ENCODE measurements around the gene DNAH14.
"Not testable (repeated sequence)": the region's sequence is repeated elsewhere in the genome, so short reads cannot be mapped to it uniquely, and the experiment has no call there.

The DNAH14 gene

GRCh38 chr1:224981922-224982354 lies 52.5 kb downstream of the DNAH14 start:
- H3K9me3 ChIP-seq (ENCODE audit: low read length); H3K4me1 ChIP-seq (ENCODE audit: insufficient read depth, low read length); H3K27me3 ChIP-seq (ENCODE audit: insufficient read depth, low read length); H2AFZ ChIP-seq (ENCODE audit: low read depth, low read length); H3K4me3 ChIP-seq (ENCODE audit: low read length); H3K36me3 ChIP-seq (ENCODE audit: insufficient read depth, low read length): not testable (repeated sequence)

GRCh38 chr1:224988042-224988441 lies 58.6 kb downstream of the DNAH14 start:
- Histone ChIP-seq H3K27me3 (ENCODE audit: insufficient read depth, low read length) (no peaks in the 10 kb centered on the region), H3K36me3 (ENCODE audit: insufficient read depth, low read length) (no peaks in the 10 kb centered on the region), H3K9me3 (ENCODE audit: low read length) (no peaks in the 10 kb centered on the region), H2AFZ (ENCODE audit: low read depth, low read length) (no peak overlapping the region), H3K4me3 (ENCODE audit: low read length) (no peak overlapping the region), H3K4me1 (ENCODE audit: insufficient read depth, low read length) (no peaks in the 10 kb centered on the region)

- no peaks in the 10 kb centered on the region for H3K9me3 ChIP-seq (ENCODE audit: low read length)
- no peaks in the 10 kb centered on the region for H3K27me3 ChIP-seq (ENCODE audit: insufficient read depth, low read length)
- no peak overlapping the region for H2AFZ ChIP-seq (ENCODE audit: low read depth, low read length)
- no peaks in the 10 kb centered on the region for H3K4me1 ChIP-seq (ENCODE audit: insufficient read depth, low read length)
- H3K4me3 ChIP-seq (ENCODE audit: low read length): no peak overlapping the region
- no peaks in the 10 kb centered on the region for H3K36me3 ChIP-seq (ENCODE audit: insufficient read depth, low read length)
Observed at GRCh38 chr1:224989615-224990014, 60.1 kb downstream of the DNAH14 start.

GRCh38 chr1:224991550-224991949 lies 62.1 kb downstream of the DNAH14 start:
- H3K4me1 ChIP-seq (ENCODE audit: insufficient read depth, low read length); H2AFZ ChIP-seq (ENCODE audit: low read depth, low read length); H3K36me3 ChIP-seq (ENCODE audit: insufficient read depth, low read length); H3K4me3 ChIP-seq (ENCODE audit: low read length); H3K9me3 ChIP-seq (ENCODE audit: low read length); H3K27me3 ChIP-seq (ENCODE audit: insufficient read depth, low read length): not testable (repeated sequence)

GRCh38 chr1:224995602-224996001 lies 66.1 kb downstream of the DNAH14 start:
- Histone ChIP-seq H2AFZ (ENCODE audit: low read depth, low read length) (no peak overlapping the region), H3K9me3 (ENCODE audit: low read length) (no peaks in the 10 kb centered on the region), H3K4me1 (ENCODE audit: insufficient read depth, low read length) (no peaks in the 10 kb centered on the region), H3K36me3 (ENCODE audit: insufficient read depth, low read length) (no peaks in the 10 kb centered on the region), H3K4me3 (ENCODE audit: low read length) (no peak overlapping the region), H3K27me3 (ENCODE audit: insufficient read depth, low read length) (no peaks in the 10 kb centered on the region)

GRCh38 chr1:224996266-224996665 lies 66.8 kb downstream of the DNAH14 start:
- Histone ChIP-seq H3K4me3 (ENCODE audit: low read length) (no peak overlapping the region), H3K4me1 (ENCODE audit: insufficient read depth, low read length) (no peaks in the 10 kb centered on the region), H2AFZ (ENCODE audit: low read depth, low read length) (no peak overlapping the region)

GRCh38 chr1:224998185-224998584 lies 68.7 kb downstream of the DNAH14 start:
- Histone ChIP-seq H3K4me1 (ENCODE audit: insufficient read depth, low read length) (no peaks in the 10 kb centered on the region), H3K9me3 (ENCODE audit: low read length) (no peaks in the 10 kb centered on the region), H3K27me3 (ENCODE audit: insufficient read depth, low read length) (no peaks in the 10 kb centered on the region), H3K36me3 (ENCODE audit: insufficient read depth, low read length) (no peaks in the 10 kb centered on the region), H3K4me3 (ENCODE audit: low read length) (no peak overlapping the region), H2AFZ (ENCODE audit: low read depth, low read length) (no peak overlapping the region)

More at GRCh38 chr1:224996266-224996665, 66.8 kb downstream of the DNAH14 start:
- Histone ChIP-seq H3K27me3 (ENCODE audit: insufficient read depth, low read length) (no peaks in the 10 kb centered on the region), H3K9me3 (ENCODE audit: low read length) (no peaks in the 10 kb centered on the region), H3K36me3 (ENCODE audit: insufficient read depth, low read length) (no peaks in the 10 kb centered on the region)

- no peak overlapping the region for H3K4me3 ChIP-seq (ENCODE audit: low read length)
- no peaks in the 10 kb centered on the region for H3K36me3 ChIP-seq (ENCODE audit: insufficient read depth, low read length)
- H3K27me3 ChIP-seq (ENCODE audit: insufficient read depth, low read length): no peaks in the 10 kb centered on the region
- no peak overlapping the region for H2AFZ ChIP-seq (ENCODE audit: low read depth, low read length)
- no peaks in the 10 kb centered on the region for H3K4me1 ChIP-seq (ENCODE audit: insufficient read depth, low read length)
- no peaks in the 10 kb centered on the region for H3K9me3 ChIP-seq (ENCODE audit: low read length)
Observed at GRCh38 chr1:225004396-225004795, 74.9 kb downstream of the DNAH14 start.

GRCh38 chr1:225006352-225006751 lies 76.9 kb downstream of the DNAH14 start:
- H3K36me3 ChIP-seq (ENCODE audit: insufficient read depth, low read length); H3K4me3 ChIP-seq (ENCODE audit: low read length); H2AFZ ChIP-seq (ENCODE audit: low read depth, low read length); H3K4me1 ChIP-seq (ENCODE audit: insufficient read depth, low read length); H3K9me3 ChIP-seq (ENCODE audit: low read length); H3K27me3 ChIP-seq (ENCODE audit: insufficient read depth, low read length): not testable (repeated sequence)

GRCh38 chr1:225008050-225008449 lies 78.6 kb downstream of the DNAH14 start:
- H3K9me3 ChIP-seq (ENCODE audit: low read length); H2AFZ ChIP-seq (ENCODE audit: low read depth, low read length); H3K27me3 ChIP-seq (ENCODE audit: insufficient read depth, low read length); H3K4me3 ChIP-seq (ENCODE audit: low read length); H3K36me3 ChIP-seq (ENCODE audit: insufficient read depth, low read length); H3K4me1 ChIP-seq (ENCODE audit: insufficient read depth, low read length): not testable (repeated sequence)

- no peaks in the 10 kb centered on the region for H3K36me3 ChIP-seq (ENCODE audit: insufficient read depth, low read length)
Observed at GRCh38 chr1:225021037-225021436, 91.6 kb downstream of the DNAH14 start.

GRCh38 chr1:225026701-225027100 lies 97.2 kb downstream of the DNAH14 start:
- no peaks in the 10 kb centered on the region for H3K9me3 ChIP-seq (ENCODE audit: low read length)
- H3K36me3 ChIP-seq (ENCODE audit: insufficient read depth, low read length): no peaks in the 10 kb centered on the region
- no peaks in the 10 kb centered on the region for H3K4me1 ChIP-seq (ENCODE audit: insufficient read depth, low read length)
- no peaks in the 10 kb centered on the region for H3K27me3 ChIP-seq (ENCODE audit: insufficient read depth, low read length)
- no peak overlapping the region for H2AFZ ChIP-seq (ENCODE audit: low read depth, low read length)
- H3K4me3 ChIP-seq (ENCODE audit: low read length): no peak overlapping the region

More at GRCh38 chr1:225021037-225021436, 91.6 kb downstream of the DNAH14 start:
- Histone ChIP-seq H2AFZ (ENCODE audit: low read depth, low read length) (no peak overlapping the region), H3K4me3 (ENCODE audit: low read length) (no peak overlapping the region), H3K9me3 (ENCODE audit: low read length) (peaks cover 6% of the 10 kb centered on the region), H3K27me3 (ENCODE audit: insufficient read depth, low read length) (no peaks in the 10 kb centered on the region), H3K4me1 (ENCODE audit: insufficient read depth, low read length) (no peaks in the 10 kb centered on the region)

- not testable (repeated sequence) for H3K27me3 ChIP-seq (ENCODE audit: insufficient read depth, low read length); H3K4me1 ChIP-seq (ENCODE audit: insufficient read depth, low read length); H2AFZ ChIP-seq (ENCODE audit: low read depth, low read length); H3K4me3 ChIP-seq (ENCODE audit: low read length); H3K9me3 ChIP-seq (ENCODE audit: low read length); H3K36me3 ChIP-seq (ENCODE audit: insufficient read depth, low read length)
Observed at GRCh38 chr1:225036441-225036840, 107.0 kb downstream of the DNAH14 start.

GRCh38 chr1:225042263-225042662 lies 112.8 kb downstream of the DNAH14 start:
- Histone ChIP-seq H3K4me1 (ENCODE audit: insufficient read depth, low read length) (no peaks in the 10 kb centered on the region), H3K36me3 (ENCODE audit: insufficient read depth, low read length) (no peaks in the 10 kb centered on the region), H3K27me3 (ENCODE audit: insufficient read depth, low read length) (no peaks in the 10 kb centered on the region), H3K9me3 (ENCODE audit: low read length) (no peaks in the 10 kb centered on the region), H3K4me3 (ENCODE audit: low read length) (no peak overlapping the region), H2AFZ (ENCODE audit: low read depth, low read length) (no peak overlapping the region)
